H9 (cell line): ENCODE results near the gene TRPM3. TPM values are rescaled to one million over a fixed set of nuclear protein-coding genes. Genes with fewer than 3 reads are reported as not detected.

Experiments
- DNase-seq: peaks from one replicate; pipeline ENCODE4 v3.0.0-alpha.2; 2017
- H2AFZ ChIP-seq: one replicate; pipeline ENCODE4 v1.6.1; 2013; ENCODE audit warnings: mild to moderate bottlenecking, low read length, control low read depth, moderate library complexity
- H2AK5ac ChIP-seq: 2 replicates; pipeline ENCODE4 v1.6.1; 2013; ENCODE audit warnings: low read length, control low read depth, mixed read lengths; ENCODE audit not compliant: insufficient read length
- H2BK120ac ChIP-seq: one replicate; pipeline ENCODE4 v1.6.1; 2013; ENCODE audit warnings: low read depth, mild to moderate bottlenecking, low read length, control low read depth, inconsistent platforms; ENCODE audit not compliant: poor library complexity, severe bottlenecking
- H2BK12ac ChIP-seq: 2 replicates; pipeline ENCODE4 v1.6.1; 2013; ENCODE audit warnings: low read length, control low read depth, mixed read lengths, low read depth; ENCODE audit not compliant: insufficient read length
- H2BK15ac ChIP-seq: 2 replicates; pipeline ENCODE4 v1.6.1; 2013; ENCODE audit warnings: low read depth, low read length, control low read depth
- H2BK20ac ChIP-seq: one replicate; pipeline ENCODE4 v1.6.1; 2013; ENCODE audit warnings: low read depth, mild to moderate bottlenecking, low read length, control low read depth, inconsistent platforms; ENCODE audit not compliant: poor library complexity, severe bottlenecking
- H2BK5ac ChIP-seq: 2 replicates; pipeline ENCODE4 v1.6.1; 2013; ENCODE audit warnings: low read length, control low read depth, mixed read lengths; ENCODE audit not compliant: insufficient read length
- H3K14ac ChIP-seq: 2 replicates; pipeline ENCODE4 v1.6.1; 2013; ENCODE audit warnings: low read length, control low read depth; ENCODE audit not compliant: insufficient read depth
- H3K18ac ChIP-seq: 2 replicates; pipeline ENCODE4 v1.6.1; 2013; ENCODE audit warnings: low read depth, mild to moderate bottlenecking, mixed read lengths, low read length, control low read depth; ENCODE audit not compliant: insufficient read length
- H3K23ac ChIP-seq: 2 replicates; pipeline ENCODE4 v1.6.1; 2013; ENCODE audit warnings: low read length, control low read depth, mixed read lengths, low read depth; ENCODE audit not compliant: insufficient read length
- H3K23me2 ChIP-seq: 2 replicates; pipeline ENCODE4 v1.6.1; 2013; ENCODE audit warnings: low read depth, mild to moderate bottlenecking, mixed read lengths, low read length, control low read depth; ENCODE audit not compliant: insufficient read length, poor library complexity, severe bottlenecking
- H3K27ac ChIP-seq: 2 replicates; pipeline ENCODE4 v1.5.1; 2013; ENCODE audit warnings: low read length, control low read depth, mixed read lengths, low read depth; ENCODE audit not compliant: insufficient read length
- H3K27me3 ChIP-seq: 2 replicates; pipeline ENCODE4 v1.6.1; 2013; ENCODE audit warnings: low read length, control low read depth, inconsistent platforms; ENCODE audit not compliant: insufficient read depth
- H3K4ac ChIP-seq: 2 replicates; pipeline ENCODE4 v1.6.1; 2013; ENCODE audit warnings: low read depth, mild to moderate bottlenecking, control low read depth, inconsistent platforms, low read length, moderate library complexity
- H3K4me1 ChIP-seq: 2 replicates; pipeline ENCODE4 v1.6.1; 2013; ENCODE audit warnings: low read length, control low read depth, inconsistent platforms; ENCODE audit not compliant: insufficient read depth
- H3K4me2 ChIP-seq: 2 replicates; pipeline ENCODE4 v1.6.1; 2013; ENCODE audit warnings: low read length, control low read depth, mixed read lengths; ENCODE audit not compliant: insufficient read length, insufficient read depth
- H3K56ac ChIP-seq: 2 replicates; pipeline ENCODE4 v1.6.1; 2013; ENCODE audit warnings: low read depth, mild to moderate bottlenecking, mixed read lengths, low read length, control low read depth; ENCODE audit not compliant: insufficient read length
- H3K79me1 ChIP-seq: 2 replicates; pipeline ENCODE4 v1.6.1; 2013; ENCODE audit warnings: low read depth, mild to moderate bottlenecking, moderate library complexity, low read length, control low read depth, inconsistent platforms; ENCODE audit not compliant: insufficient read depth, poor library complexity, severe bottlenecking
- H3K79me2 ChIP-seq: 2 replicates; pipeline ENCODE4 v1.6.1; 2013; ENCODE audit warnings: low read length, control low read depth, inconsistent platforms; ENCODE audit not compliant: insufficient read depth
- H3K9ac ChIP-seq: 2 replicates; pipeline ENCODE4 v1.6.1; 2013; ENCODE audit warnings: low read length, control low read depth, mixed read lengths; ENCODE audit not compliant: insufficient read length; ENCODE audit errors: extremely low read depth
- H3K9me3 ChIP-seq: one replicate; pipeline ENCODE4 v1.6.1; 2013; ENCODE audit warnings: low read depth, low read length, inconsistent platforms; ENCODE audit not compliant: control insufficient read depth
- H3T11ph ChIP-seq: one replicate; pipeline ENCODE4 v1.6.1; 2013; ENCODE audit warnings: mild to moderate bottlenecking, low read length, control low read depth, inconsistent platforms
- H4K20me1 ChIP-seq: one replicate; pipeline ENCODE4 v1.6.1; 2013; ENCODE audit not compliant: control insufficient read depth, insufficient read length, insufficient read depth
- H4K5ac ChIP-seq: 2 replicates; pipeline ENCODE4 v1.6.1; 2013; ENCODE audit warnings: low read depth, mild to moderate bottlenecking, mixed read lengths, low read length, control low read depth; ENCODE audit not compliant: insufficient read length
- H4K8ac ChIP-seq: replicated peaks from 2 replicates; pipeline ENCODE4 v1.6.1; 2013; ENCODE audit warnings: low read length, control low read depth, mixed read lengths, low read depth; ENCODE audit not compliant: insufficient read length
- H4K91ac ChIP-seq: 2 replicates; pipeline ENCODE4 v1.6.1; 2013; ENCODE audit warnings: low read depth, mild to moderate bottlenecking, moderate library complexity, mixed read lengths, low read length, control low read depth; ENCODE audit not compliant: insufficient read length
- H3K27ac Mint-ChIP-seq, 3 experiments: 2 replicates in 2 of 3; 3 replicates in 1 of 3; pipeline ENCODE4 v1.8.0; 2020 to 2021; ENCODE audit warnings: mixed read lengths in 3 of 3, mild to moderate bottlenecking in 1 of 3, moderate library complexity in 1 of 3
- H3K27me3 Mint-ChIP-seq: 2 replicates; pipeline ENCODE4 v1.8.0; 2021; ENCODE audit warnings: low read depth, mild to moderate bottlenecking, moderate library complexity, mixed read lengths
- H3K36me3 Mint-ChIP-seq, 3 experiments: 2 replicates in 2 of 3; 3 replicates in 1 of 3; pipeline ENCODE4 v1.8.0; 2020 to 2021; ENCODE audit warnings: low read depth in 3 of 3, mixed read lengths in 3 of 3; ENCODE audit not compliant: insufficient read depth in 1 of 3
- H3K4me1 Mint-ChIP-seq, 2 experiments: 2 replicates each; pipeline ENCODE4 v1.8.0; 2020; ENCODE audit warnings: mixed read lengths in 2 of 2
- H3K4me3 Mint-ChIP-seq, 2 experiments: 2 replicates in 1 of 2; 3 replicates in 1 of 2; pipeline ENCODE4 v1.8.0; 2020 to 2021; ENCODE audit warnings: mild to moderate bottlenecking in 2 of 2, mixed read lengths in 2 of 2, moderate library complexity in 1 of 2
- H3K9me3 Mint-ChIP-seq, 2 experiments: 2 replicates in 1 of 2; 3 replicates in 1 of 2; pipeline ENCODE4 v1.8.0; 2020; ENCODE audit warnings: mild to moderate bottlenecking in 2 of 2, mixed read lengths in 2 of 2, moderate library complexity in 1 of 2
- CTCF ChIP-seq: fragments of 200-600 bp; sonication (generic); conservative IDR thresholded peaks from 3 replicates; pipeline ENCODE4 v1.8.0; 2021; ENCODE audit warnings: antibody characterized with exemption, mild to moderate bottlenecking
- WGBS: extraction: QIAGEN DNeasy Blood & Tissue Kit; methylation state at CpG from one replicate; pipeline ENCODE4 v1.1.7; 2013; ENCODE audit warnings: missing lambda C conversion rate, low lambda C conversion rate, mixed read lengths; ENCODE audit not compliant: insufficient read length; ENCODE audit errors: extremely low coverage; 5-methylcytosine and 5-hydroxymethylcytosine counted together
- total RNA-seq: library from RNA; stranded (reverse); gene quantifications from 2 replicates; pipeline ENCODE4 v1.2.1, GENCODE V29; 2021

Gene TRPM3
- total RNA-seq, 1 experiment from 2014 or later: 10.3 TPM

GRCh38 chr9:70789086-70789485, 332.3 kb downstream of the TRPM3 start:
- WGBS: no CpG with 5 or more reads among the region's 1 CpG
- Histone ChIP-seq H2BK12ac (no peak overlapping the region), H3K14ac (no peak overlapping the region), H3K4me1 (no peaks in the 10 kb centered on the region), H3K56ac (no peak overlapping the region), H2AK5ac (no peak overlapping the region), H2AFZ (no peak overlapping the region), H3K18ac (no peak overlapping the region), H3K9me3 (no peaks in the 10 kb centered on the region), H3K27me3 (no peaks in the 10 kb centered on the region), H3K4ac (no peak overlapping the region), H2BK120ac (no peak overlapping the region), H3T11ph (no peak overlapping the region), H3K4me2 (no peak overlapping the region), H3K9ac (no peak overlapping the region), H2BK15ac (no peak overlapping the region), H2BK20ac (no peak overlapping the region), H3K23ac (no peak overlapping the region), H2BK5ac (no peak overlapping the region), H4K20me1 (no peaks in the 10 kb centered on the region), H3K79me1 (no peaks in the 10 kb centered on the region), H4K91ac (no peak overlapping the region), H3K27ac (no peak overlapping the region), H3K23me2 (no peaks in the 10 kb centered on the region), H4K8ac (no peak overlapping the region), H4K5ac (no peak overlapping the region), H3K79me2 (no peaks in the 10 kb centered on the region)
- Mint-ChIP-seq H3K9me3 (no peaks in the 10 kb centered on the region), H3K27me3 (no peaks in the 10 kb centered on the region), H3K36me3 (no peaks in the 10 kb centered on the region), H3K4me1 (peaks cover 6 to 7% of the 10 kb centered on the region in 2 experiments), H3K4me3 (no peak overlapping the region), H3K27ac (no peak overlapping the region)
- no peak for DNase-seq
- TF ChIP-seq CTCF: no peak
